Naive thymus-derived CD4-positive, alpha-beta T cell (primary cell): ENCODE data around the gene LY6G5B. TPM values are rescaled to one million over a fixed set of nuclear protein-coding genes. Genes with fewer than 3 reads are reported as not detected.

ENCODE experiments used
- ATAC-seq: fragments of 150-1000 bp; cut with Tn5 transposase; 2 replicates; pipeline ENCODE4 v1.10.0; 2021; ENCODE audit warnings: mild to moderate bottlenecking, moderate library complexity
- CTCF ChIA-PET: fragments of 350-600 bp; sonication (Branson Sonifier 250); formaldehyde crosslinking; loops from one replicate; lab custom pipeline; 2021; ENCODE audit warnings: antibody characterized with exemption; lab: Charles Lee
- POLR2A ChIA-PET: fragments of 350-600 bp; sonication (Branson Sonifier 250); formaldehyde crosslinking; loops from one replicate; lab custom pipeline; 2021; ENCODE audit warnings: antibody characterized with exemption, inconsistent platforms; lab: Charles Lee
- DNase-seq, 9 donors: peaks; one replicate each; pipeline versions ENCODE4 v3.0.0 to v3.0.0-alpha.2; 2020 to 2022; ENCODE audit warnings: mixed read lengths in 1 of 9
- H3K27ac ChIP-seq: one replicate; pipeline ENCODE4 v1.7.0; 2013; ENCODE audit warnings: mild to moderate bottlenecking, low read depth, low read length, moderate library complexity
- H3K27me3 ChIP-seq, 2 donors: one replicate each; pipeline ENCODE4 v1.7.0; 2013; ENCODE audit warnings: low read length in 2 of 2, mild to moderate bottlenecking in 2 of 2, moderate library complexity in 2 of 2; ENCODE audit not compliant: control insufficient read depth in 2 of 2, insufficient read depth in 2 of 2
- H3K36me3 ChIP-seq, 3 experiments: 1 replicate in 2 of 3; 2 replicates in 1 of 3; pipeline ENCODE4 v1.7.0; 2013; ENCODE audit warnings: low read length in 3 of 3, mild to moderate bottlenecking in 3 of 3, moderate library complexity in 1 of 3; ENCODE audit not compliant: insufficient read depth in 3 of 3, control insufficient read depth in 2 of 3
- H3K4me1 ChIP-seq, 2 donors: one replicate each; pipeline ENCODE4 v1.7.0; 2013; ENCODE audit warnings: low read length in 2 of 2, mild to moderate bottlenecking in 2 of 2, moderate library complexity in 1 of 2; ENCODE audit not compliant: control insufficient read depth in 2 of 2, insufficient read depth in 2 of 2
- H3K4me3 ChIP-seq: 2 replicates; pipeline ENCODE4 v1.7.0; 2013; ENCODE audit warnings: mild to moderate bottlenecking, low read length
- H3K9me3 ChIP-seq, 3 experiments: 1 replicate in 2 of 3; 2 replicates in 1 of 3; pipeline ENCODE4 v1.7.0; 2013; ENCODE audit warnings: low read length in 3 of 3; ENCODE audit not compliant: control insufficient read depth in 2 of 3
- H3K27ac Mint-ChIP-seq, 9 donors: one replicate each; pipeline ENCODE4 v1.8.0; 2020 to 2022; ENCODE audit warnings: mixed read lengths in 9 of 9, mild to moderate bottlenecking in 8 of 9, moderate library complexity in 5 of 9, inconsistent platforms in 2 of 9
- H3K27me3 Mint-ChIP-seq, 5 donors: one replicate each; pipeline ENCODE4 v1.8.0; 2021 to 2022; ENCODE audit warnings: mixed read lengths in 5 of 5, mild to moderate bottlenecking in 1 of 5
- H3K36me3 Mint-ChIP-seq, 5 donors: one replicate each; pipeline ENCODE4 v1.8.0; 2020 to 2022; ENCODE audit warnings: mixed read lengths in 5 of 5, mild to moderate bottlenecking in 3 of 5, inconsistent platforms in 1 of 5
- H3K4me1 Mint-ChIP-seq, 7 donors: one replicate each; pipeline ENCODE4 v1.8.0; 2020 to 2022; ENCODE audit warnings: mixed read lengths in 7 of 7, mild to moderate bottlenecking in 3 of 7, inconsistent platforms in 1 of 7
- H3K4me3 Mint-ChIP-seq, 10 donors: one replicate each; pipeline ENCODE4 v1.8.0; 2020 to 2022; ENCODE audit warnings: mild to moderate bottlenecking in 10 of 10, mixed read lengths in 10 of 10, moderate library complexity in 6 of 10, inconsistent platforms in 2 of 10
- H3K9me3 Mint-ChIP-seq, 11 donors: one replicate each; pipeline ENCODE4 v1.8.0; 2020 to 2022; ENCODE audit warnings: mixed read lengths in 11 of 11, mild to moderate bottlenecking in 4 of 11, inconsistent platforms in 1 of 11, moderate library complexity in 1 of 11
- intact Hi-C, 2 donors: fragments of 100-400 bp; cut with micrococcal nuclease; formaldehyde crosslinking; loops; one replicate each; pipeline ENCODE4 v1.15.1; 2023
- polyA plus RNA-seq, 2 donors: library from polyadenylated mRNA; unstranded; fragments of 300-500 nt; fragmentation: Illumina TruSeq; gene quantifications; one replicate each; pipeline ENCODE4 v1.2.3, GENCODE V29; 2021
- total RNA-seq, 6 experiments: library from RNA in 5 of 6; stranded (reverse) in 5 of 6; gene quantifications; 1 replicate in 5 of 6; 2 replicates in 1 of 6; pipeline ENCODE4 v1.2.3 and lab custom pipeline; 2021 to 2026

Gene LY6G5B
- total and polyA plus RNA-seq, 7 experiments from 2014 or later: 27.7 to 51.0 (median 42.9) TPM; not detected in 2

DNA sequence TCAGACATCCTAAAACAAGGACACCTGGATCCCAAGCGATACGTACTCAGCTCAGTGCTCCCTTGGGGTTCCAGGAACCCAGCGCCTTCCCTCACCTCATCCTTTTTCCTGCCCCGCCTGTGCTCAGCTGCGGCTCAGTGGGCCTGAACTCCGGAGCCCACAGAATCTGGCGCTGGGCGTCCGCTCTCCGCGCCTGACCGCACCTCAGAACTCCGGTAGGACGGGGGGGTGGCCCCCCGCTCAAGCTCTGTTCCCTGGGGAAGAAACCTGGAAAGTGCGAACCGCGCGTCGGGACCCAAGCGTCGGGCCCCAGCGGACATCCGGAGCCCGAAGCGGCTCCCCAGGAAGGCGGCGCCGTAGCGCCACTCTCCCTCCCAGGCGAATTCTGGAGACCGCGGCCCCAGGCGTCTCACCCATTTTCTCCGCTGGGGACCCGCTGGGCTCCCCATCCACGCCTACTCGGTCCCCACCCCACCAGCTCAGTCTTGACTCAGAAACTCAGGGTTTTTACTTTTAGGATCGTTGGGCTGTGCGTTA lies 11.4 kb downstream of the LY6G5B start:
- Mint-ChIP-seq H3K9me3 (no peaks in the 10 kb centered on the region), H3K27ac (peak overlapping the region; percentile 41 to 86 (median 68)), H3K4me1 (peaks cover 14 to 32% (median 19%) of the 10 kb centered on the region in 7 donors), H3K36me3 (peaks cover 0 to 6% (median 2%) of the 10 kb centered on the region in 5 donors), H3K4me3 (peak overlapping the region; percentile 86 to 98 (median 90)), H3K27me3 (no peaks in the 10 kb centered on the region)
- Histone ChIP-seq H3K27ac (peak overlapping the region; percentile 68), H3K4me1 (peaks cover 15 to 16% of the 10 kb centered on the region in 2 donors), H3K4me3 (peak overlapping the region; percentile 78), H3K9me3 (no peaks in the 10 kb centered on the region), H3K27me3 (no peaks in the 10 kb centered on the region), H3K36me3 (peaks cover 0 to 7% (median 0%) of the 10 kb centered on the region in 3 experiments)
- DNase-seq (peak in 8 of 9 donors; percentile 22 to 59 (median 28)), ATAC-seq (peak; percentile 71)
- intact Hi-C loops: loop anchor here (1.0 to 5.0 kb wide), 5 partner anchors 22 to 88 kb away; partner anchors contain the start of genes ABHD16A (in 1 of the 2), BAG6 (in 1 of the 2), CLIC1 (in 1 of the 2) and DDAH2 (in 1 of the 2)
- CTCF ChIA-PET: interaction anchor here (0.6 to 2.1 kb wide), 8 partner anchors 31 to 153 kb away, joined by 3 to 12 read pairs (median 4); partner anchors contain the start of gene HSPA1B
- POLR2A ChIA-PET: interaction anchor here (0.8 to 2.1 kb wide), 11 partner anchors 9 to 149 kb away, joined by 3 to 18 read pairs (median 4); partner anchors contain the start of genes ABHD16A, BAG6 and C6orf47

GRCh38 chr6:31683591-31683990 lies 13.8 kb downstream of the LY6G5B start:
- no peaks in the 10 kb centered on the region for H3K27me3 ChIP-seq
- no peaks in the 10 kb centered on the region for H3K9me3 Mint-ChIP-seq
- no peak overlapping the region for H3K27ac ChIP-seq
- ATAC-seq: no peak
- peaks cover 15 to 16% of the 10 kb centered on the region in 2 donors for H3K4me1 ChIP-seq
- H3K4me3 ChIP-seq: no peak overlapping the region
- ChIA-PET POLR2A (interaction anchor here (0.6 to 1.6 kb wide), 3 partner anchors 16 to 31 kb away, joined by 3 to 4 read pairs (median 4); partner anchors contain the start of genes ABHD16A and BAG6), CTCF (interaction anchor here (1.5 kb wide), 1 partner anchor 134 kb away, joined by 5 read pairs; no protein-coding TSS in a partner anchor)
- no peaks in the 10 kb centered on the region for H3K27me3 Mint-ChIP-seq
- H3K4me3 Mint-ChIP-seq: no peak overlapping the region
- no peak for DNase-seq
- no peaks in the 10 kb centered on the region for H3K9me3 ChIP-seq
- intact Hi-C loops: loop anchor here in 1 of 2 donors (5.0 kb wide), 1 partner anchor 54 kb away; the partner anchor contains the start of gene CLIC1
- H3K36me3 ChIP-seq: peaks cover 0 to 31% (median 21%) of the 10 kb centered on the region in 3 experiments
- H3K27ac Mint-ChIP-seq: peak overlapping the region in 3 of 9 donors; percentile 41 to 59 (median 48)
- peaks cover 14 to 24% (median 17%) of the 10 kb centered on the region in 7 donors for H3K4me1 Mint-ChIP-seq
- H3K36me3 Mint-ChIP-seq: peaks cover 0 to 14% (median 5%) of the 10 kb centered on the region in 5 donors

GRCh38 chr6:31686483-31686882 lies 16.7 kb downstream of the LY6G5B start:
- peaks cover 3% of the 10 kb centered on the region in 2 donors for H3K4me1 ChIP-seq
- POLR2A ChIA-PET: interaction anchor here (0.5 to 0.7 kb wide), 2 partner anchors 12 to 531 kb away, joined by 3 read pairs; no protein-coding TSS in a partner anchor
- Mint-ChIP-seq H3K27me3 (no peaks in the 10 kb centered on the region), H3K9me3 (no peaks in the 10 kb centered on the region), H3K36me3 (peaks cover 0 to 25% (median 10%) of the 10 kb centered on the region in 5 donors), H3K27ac (peak overlapping the region in 1 of 9 donors; percentile 61), H3K4me1 (peaks cover 2 to 15% (median 3%) of the 10 kb centered on the region in 7 donors), H3K4me3 (no peak overlapping the region)
- CTCF ChIA-PET: interaction anchor here (1.3 kb wide), 2 partner anchors 13 to 144 kb away, joined by 3 to 6 read pairs; no protein-coding TSS in a partner anchor
- no peak for ATAC-seq
- H3K27me3 ChIP-seq: no peaks in the 10 kb centered on the region
- H3K4me3 ChIP-seq: no peak overlapping the region
- H3K9me3 ChIP-seq: no peaks in the 10 kb centered on the region
- no peak overlapping the region for H3K27ac ChIP-seq
- DNase-seq: no peak
- H3K36me3 ChIP-seq: peaks cover 0 to 55% (median 21%) of the 10 kb centered on the region in 3 experiments
- intact Hi-C loops: no loop called here

DNA sequence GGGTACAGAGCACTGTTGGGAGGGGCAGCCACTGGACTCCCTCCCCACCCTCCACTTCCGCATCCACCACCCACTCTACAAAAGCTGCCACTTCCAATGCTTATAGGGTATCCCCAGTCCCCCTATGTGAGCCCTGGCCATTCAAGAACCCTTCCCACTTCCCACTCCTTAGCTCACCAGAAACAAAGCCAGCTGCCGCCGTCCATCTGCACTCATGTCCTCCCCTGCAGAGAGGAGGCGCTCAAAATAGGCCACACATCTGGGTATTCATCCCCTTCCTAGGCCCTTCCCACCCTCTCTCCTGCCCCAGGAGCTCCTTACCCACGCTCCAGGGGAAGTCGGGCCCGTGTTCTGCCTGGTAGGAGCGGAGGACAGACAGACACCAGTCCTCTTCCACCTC lies 17.5 kb downstream of the LY6G5B start:
- no peak overlapping the region for H3K4me3 ChIP-seq
- H3K9me3 ChIP-seq: no peaks in the 10 kb centered on the region
- peaks cover 0 to 61% (median 21%) of the 10 kb centered on the region in 3 experiments for H3K36me3 ChIP-seq
- H3K9me3 Mint-ChIP-seq: no peaks in the 10 kb centered on the region
- DNase-seq: no peak
- intact Hi-C loops: no loop called here
- H3K36me3 Mint-ChIP-seq: peaks cover 0 to 25% (median 10%) of the 10 kb centered on the region in 5 donors
- no peak for ATAC-seq
- no peaks in the 10 kb centered on the region for H3K4me1 ChIP-seq
- no peaks in the 10 kb centered on the region for H3K27me3 ChIP-seq
- ChIA-PET CTCF (interaction anchor here (0.5 to 1.3 kb wide), 4 partner anchors 9 to 149 kb away, joined by 3 to 6 read pairs (median 3); no protein-coding TSS in a partner anchor), POLR2A (no interaction called here)
- no peak overlapping the region for H3K27ac ChIP-seq
- peak overlapping the region in 1 of 9 donors; percentile 28 for H3K27ac Mint-ChIP-seq
- H3K4me3 Mint-ChIP-seq: no peak overlapping the region
- peaks cover 0 to 9% (median 0%) of the 10 kb centered on the region in 7 donors for H3K4me1 Mint-ChIP-seq
- no peaks in the 10 kb centered on the region for H3K27me3 Mint-ChIP-seq

DNA sequence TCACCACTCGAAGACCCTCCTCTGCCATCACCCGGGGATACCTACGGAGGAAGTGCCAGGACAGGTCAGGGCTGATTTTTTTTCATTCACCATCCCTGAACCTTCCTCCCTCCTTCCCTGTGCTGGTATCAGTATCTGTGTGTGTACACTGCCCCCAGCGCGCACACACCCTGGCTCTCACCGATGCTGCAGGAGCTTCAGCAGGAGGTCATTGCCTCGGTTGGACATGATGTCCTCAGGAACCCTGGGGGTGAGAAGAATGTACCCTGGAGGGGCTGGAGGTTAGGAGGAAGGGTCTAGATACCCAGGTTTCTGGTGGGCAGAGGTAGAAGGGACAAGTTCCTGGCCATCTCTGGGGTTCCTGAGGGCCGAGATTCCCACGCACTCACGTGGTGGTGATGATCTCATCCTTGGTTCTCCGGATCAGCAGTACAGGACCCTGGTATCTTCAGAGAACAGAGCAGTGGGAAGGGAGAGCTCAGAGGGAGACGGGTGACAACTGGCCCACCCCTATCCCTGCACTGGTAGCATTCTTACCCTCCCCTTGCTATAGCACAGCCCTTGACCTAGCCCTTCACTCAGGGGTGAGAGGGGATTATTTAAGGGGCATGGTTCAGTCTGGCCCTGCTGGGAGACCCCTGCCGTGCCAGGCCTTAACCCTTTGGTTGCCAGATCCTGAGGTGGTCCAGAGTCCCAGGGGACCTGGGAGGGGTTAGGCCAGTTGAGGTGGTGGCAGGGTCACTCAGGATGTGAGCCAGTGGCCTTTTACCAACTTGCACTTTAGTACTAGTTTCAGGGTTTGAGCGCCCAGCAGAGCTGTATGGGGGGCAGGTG lies 18.3 kb downstream of the LY6G5B start:
- CTCF ChIA-PET: interaction anchor here (1.3 kb wide), 1 partner anchor 12 kb away, joined by 6 read pairs; no protein-coding TSS in a partner anchor
- Histone ChIP-seq H3K27me3 (no peaks in the 10 kb centered on the region), H3K36me3 (peaks cover 0 to 67% (median 21%) of the 10 kb centered on the region in 3 experiments), H3K27ac (no peak overlapping the region), H3K9me3 (no peaks in the 10 kb centered on the region), H3K4me3 (no peak overlapping the region), H3K4me1 (no peaks in the 10 kb centered on the region)
- POLR2A ChIA-PET: interaction anchor here (0.7 kb wide), 1 partner anchor 151 kb away, joined by 3 read pairs; no protein-coding TSS in a partner anchor
- H3K9me3 Mint-ChIP-seq: no peaks in the 10 kb centered on the region
- intact Hi-C loops: no loop called here
- no peak overlapping the region for H3K4me3 Mint-ChIP-seq
- peaks cover 0 to 9% (median 0%) of the 10 kb centered on the region in 7 donors for H3K4me1 Mint-ChIP-seq
- H3K36me3 Mint-ChIP-seq: peaks cover 0 to 29% (median 10%) of the 10 kb centered on the region in 5 donors
- ATAC-seq: no peak
- H3K27ac Mint-ChIP-seq: peak overlapping the region in 2 of 9 donors; percentile 39 to 48
- H3K27me3 Mint-ChIP-seq: no peaks in the 10 kb centered on the region
- DNase-seq: no peak
